IMR-90 (cell line): Measurements from ENCODE around the gene NEO1. TPM values are rescaled to one million over a fixed set of nuclear protein-coding genes. Genes with fewer than 3 reads are reported as not detected.

ENCODE experiments used
- ATAC-seq: fragments of 200-7000 bp; cut with Tn5 transposase; 2 replicates; pipeline ENCODE4 v1.9.1; 2020; ENCODE audit warnings: low read depth, mild to moderate bottlenecking, moderate library complexity
- BruUV-seq: library from RNA; stranded (reverse); fragments of 400-500 nt; replicated peaks from 2 replicates; lab custom pipeline; 2021; lab: Mats Ljungman, UMichigan
- CTCF ChIA-PET: fragments of 300-600 bp; formaldehyde crosslinking; extraction: SDS; loops from one replicate; lab custom pipeline; 2021; ENCODE audit warnings: antibody characterized with exemption; lab: Yijun Ruan, JAX
- POLR2A ChIA-PET: fragments of 300-600 bp; sonication (Branson Sonifier 250); formaldehyde crosslinking; loops from one replicate; lab custom pipeline; 2022; ENCODE audit warnings: antibody characterized with exemption; ENCODE audit not compliant: unreplicated experiment; lab: Charles Lee
- DNase-seq: peaks from one replicate; pipeline ENCODE4 v3.0.0; 2013
- H2AFZ ChIP-seq: replicated peaks from 2 replicates; pipeline ENCODE3; 2013; ENCODE audit warnings: low read length, mild to moderate bottlenecking; ENCODE audit not compliant: poor library complexity
- H2AK5ac ChIP-seq: 2 replicates; pipeline ENCODE4 v1.6.1; 2013; ENCODE audit warnings: low read depth, low read length, inconsistent platforms
- H2AK9ac ChIP-seq: replicated peaks from 2 replicates; pipeline ENCODE3; 2013; ENCODE audit warnings: mild to moderate bottlenecking, low read depth, low read length, moderate library complexity; ENCODE audit not compliant: poor library complexity
- H2BK120ac ChIP-seq: 2 replicates; pipeline ENCODE4 v1.6.1; 2013; ENCODE audit warnings: low read depth, low read length, inconsistent platforms
- H2BK15ac ChIP-seq: 3 replicates; pipeline ENCODE4 v1.6.1; 2013; ENCODE audit warnings: low read depth, low read length, inconsistent platforms
- H2BK20ac ChIP-seq: 2 replicates; pipeline ENCODE4 v1.6.1; 2013; ENCODE audit warnings: low read depth, mild to moderate bottlenecking, inconsistent platforms, low read length, moderate library complexity
- H2BK5ac ChIP-seq: 2 replicates; pipeline ENCODE4 v1.6.1; 2013; ENCODE audit warnings: mild to moderate bottlenecking, low read depth, low read length, inconsistent platforms; ENCODE audit not compliant: poor library complexity, severe bottlenecking
- H3K14ac ChIP-seq: replicated peaks from 2 replicates; pipeline ENCODE4 v1.6.1; 2013; ENCODE audit warnings: low read depth, low read length, inconsistent platforms
- H3K18ac ChIP-seq: 2 replicates; pipeline ENCODE4 v1.6.1; 2013; ENCODE audit warnings: low read depth, low read length, control low read depth
- H3K23ac ChIP-seq: 2 replicates; pipeline ENCODE4 v1.6.1; 2013; ENCODE audit warnings: low read depth, low read length, inconsistent platforms
- H3K27ac ChIP-seq: 2 replicates; pipeline ENCODE4 v1.5.1; 2013; ENCODE audit warnings: mild to moderate bottlenecking, control low read depth, low read length; ENCODE audit not compliant: insufficient read depth
- H3K27me3 ChIP-seq: 2 replicates; pipeline ENCODE4 v1.6.1; 2013; ENCODE audit warnings: low read length; ENCODE audit not compliant: control insufficient read depth, insufficient read depth
- H3K36me3 ChIP-seq: 2 replicates; pipeline ENCODE4 v1.6.1; 2013; ENCODE audit warnings: low read length, mixed read lengths; ENCODE audit not compliant: control insufficient read depth, insufficient read depth
- H3K4ac ChIP-seq: 2 replicates; pipeline ENCODE4 v1.6.1; 2013; ENCODE audit warnings: low read depth, low read length, inconsistent platforms
- H3K4me1 ChIP-seq: 2 replicates; pipeline ENCODE4 v1.6.1; 2013; ENCODE audit warnings: low read length, mixed read lengths; ENCODE audit not compliant: control insufficient read depth, insufficient read depth
- H3K4me2 ChIP-seq: 2 replicates; pipeline ENCODE4 v1.6.1; 2013; ENCODE audit warnings: low read depth, mild to moderate bottlenecking, control low read depth, low read length, moderate library complexity
- H3K4me3 ChIP-seq: 2 replicates; pipeline ENCODE4 v1.5.1; 2013; ENCODE audit warnings: low read depth, mild to moderate bottlenecking, control low read depth, low read length, moderate library complexity; ENCODE audit not compliant: insufficient read depth
- H3K56ac ChIP-seq: 2 replicates; pipeline ENCODE4 v1.6.1; 2013; ENCODE audit warnings: low read length, inconsistent platforms; ENCODE audit not compliant: insufficient read depth; ENCODE audit errors: extremely low read depth
- H3K79me1 ChIP-seq, 2 experiments: 2 replicates each; pipeline ENCODE4 v1.6.1; 2013; ENCODE audit warnings: low read length in 2 of 2, inconsistent platforms in 1 of 2, low read depth in 1 of 2
- H3K9ac ChIP-seq: 2 replicates; pipeline ENCODE4 v1.6.1; 2013; ENCODE audit warnings: low read depth, low read length, control low read depth
- H3K9me1 ChIP-seq: 2 replicates; pipeline ENCODE4 v1.6.1; 2013; ENCODE audit warnings: low read length, inconsistent platforms; ENCODE audit not compliant: insufficient read depth
- H3K9me3 ChIP-seq: 2 replicates; pipeline ENCODE4 v1.6.1; 2013; ENCODE audit warnings: low read length; ENCODE audit not compliant: control insufficient read depth, insufficient read depth
- H4K20me1 ChIP-seq: 2 replicates; pipeline ENCODE4 v1.6.1; 2013; ENCODE audit warnings: low read length, inconsistent platforms; ENCODE audit not compliant: insufficient read depth
- H4K5ac ChIP-seq: 2 replicates; pipeline ENCODE4 v1.6.1; 2013; ENCODE audit warnings: mild to moderate bottlenecking, low read depth, low read length, control low read depth
- H4K8ac ChIP-seq, 2 experiments: 2 replicates each; pipeline ENCODE4 v1.6.1; 2013; ENCODE audit warnings: low read depth in 2 of 2, low read length in 2 of 2, control low read depth in 1 of 2, inconsistent platforms in 1 of 2
- H4K91ac ChIP-seq: 2 replicates; pipeline ENCODE4 v1.6.1; 2013; ENCODE audit warnings: low read depth, low read length, inconsistent platforms; ENCODE audit not compliant: insufficient read depth
- MAZ ChIP-seq: IDR thresholded peaks from 2 replicates; pipeline ENCODE4 v1.6.1; 2012; ENCODE audit warnings: low read depth, mild to moderate bottlenecking, low read length, improper control_type of control experiment, moderate library complexity, borderline replicate concordance
- RFX5 ChIP-seq: IDR thresholded peaks from 2 replicates; pipeline ENCODE4 v1.8.0; 2012; ENCODE audit warnings: low read depth, mild to moderate bottlenecking, low read length, moderate library complexity
- WGBS, 2 experiments: methylation state at CpG; one replicate each; pipeline versions ENCODE4 v1.1.5 to v1.1.7; 2013; ENCODE audit warnings: missing lambda C conversion rate in 2 of 2; ENCODE audit not compliant: insufficient read length in 1 of 2; ENCODE audit errors: extremely low coverage in 2 of 2; 5-methylcytosine and 5-hydroxymethylcytosine counted together
- dilution Hi-C: fragments of 300-500 bp; cut with HindIII; formaldehyde crosslinking; loops from one replicate; pipeline ENCODE4 v1.14.3; 2018; ENCODE audit warnings: low sequenced_read_pairs; ENCODE audit not compliant: unreplicated experiment
- in situ Hi-C: fragments of 300-500 bp; cut with MboI; formaldehyde crosslinking; loops from 3 replicates; pipeline ENCODE4 v1.14.3; 2019; ENCODE audit warnings: low sequenced_read_pairs, inconsistent platforms, mixed read lengths
- intact Hi-C: fragments of 100-400 bp; cut with micrococcal nuclease; formaldehyde crosslinking; loops from 2 replicates; pipeline ENCODE4 v1.10.0; 2022
- polyA plus RNA-seq, 3 experiments: library from polyadenylated mRNA; depleted of rRNA; stranded (reverse); fragments of >200 nt; gene quantifications; 2 replicates each; pipeline ENCODE4 v1.2.3, GENCODE V29; 2012; ENCODE audit warnings: low replicate concordance in 1 of 3
- total RNA-seq: library from RNA; depleted of rRNA; stranded (reverse); fragments of >200 nt; gene quantifications from 2 replicates; pipeline ENCODE4 v1.2.3, GENCODE V29; 2012

NEO1 gene
- total and polyA plus RNA-seq, 2 of the 4 experiments (the other 2 are of a cell fraction), result 16.3 to 18.5 TPM

DNA sequence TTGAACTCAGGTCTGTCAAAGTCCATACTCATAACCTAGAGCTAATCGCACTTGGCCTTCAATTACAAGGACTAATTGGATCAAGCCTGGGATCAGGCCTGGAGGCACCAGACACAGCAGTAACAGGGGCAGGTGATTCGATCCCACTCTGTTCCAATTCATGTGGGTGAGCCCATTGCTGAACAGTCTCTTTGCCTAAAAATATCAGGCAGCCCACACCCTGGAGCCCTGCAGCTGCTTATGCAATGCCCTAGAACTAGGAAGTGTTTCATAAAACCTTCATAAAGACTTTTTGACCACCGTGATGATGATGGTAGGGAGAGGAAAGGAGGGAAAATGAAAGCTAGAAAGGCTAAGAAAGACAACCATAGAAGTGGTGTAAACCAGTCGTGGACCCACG lies 47.8 kb upstream of the NEO1 start:
- H3K27ac ChIP-seq, result no peak overlapping the region
- no peak overlapping the region for H3K56ac ChIP-seq
- no peaks in the 10 kb centered on the region for H3K9me3 ChIP-seq
- no peak overlapping the region for H2BK5ac ChIP-seq
- no TSS peak for BruUV-seq
- H3K27me3 ChIP-seq, result no peaks in the 10 kb centered on the region; the same call in 1 of the 2 replicates
- H3K79me1 ChIP-seq, result no peaks in the 10 kb centered on the region
- H4K5ac ChIP-seq, result no peak overlapping the region
- H4K20me1 ChIP-seq, result no peaks in the 10 kb centered on the region
- H3K4ac ChIP-seq, result peak overlapping the region; percentile 40; the same call in 1 of the 2 replicates
- no peaks in the 10 kb centered on the region for H3K36me3 ChIP-seq
- no peak overlapping the region for H3K9ac ChIP-seq
- H2AK5ac ChIP-seq, result peak overlapping the region; percentile 31; the same call in 1 of the 2 replicates
- no peak for TF ChIP-seq RFX5
- TF ChIP-seq MAZ, result no peak
- dilution Hi-C loops (no loop called here), intact Hi-C loops (loop anchor here (5.0 kb wide), 1 partner anchor 48 kb away; the partner anchor contains the start of gene NEO1), in situ Hi-C loops (no loop called here)
- DNase-seq (no peak), ATAC-seq (no peak)
- no peak overlapping the region for H3K23ac ChIP-seq
- H3K18ac ChIP-seq, result no peak overlapping the region
- ChIA-PET POLR2A (no interaction called here), CTCF (no interaction called here)
- H2AFZ ChIP-seq, result no peak overlapping the region
- H3K4me2 ChIP-seq, result no peak overlapping the region
- peak overlapping the region; percentile 78 for H2BK20ac ChIP-seq
- H3K9me1 ChIP-seq, result peaks cover 6% of the 10 kb centered on the region
- H3K4me1 ChIP-seq, result peaks cover 1% of the 10 kb centered on the region; the same call in 1 of the 2 replicates
- 93% methylated on average over 2 of the region's 5 CpGs; no CpG with 5 or more reads in 1 of the 2 experiments for WGBS, 2 experiments
- 0 out of 3 replicates have a peak overlapping the region, but pooled peaks have one; percentile 48 for H2BK15ac ChIP-seq
- no peak overlapping the region for H4K91ac ChIP-seq
- peak overlapping the region; percentile 42 for H2AK9ac ChIP-seq
- peak overlapping the region; percentile 68 for H2BK120ac ChIP-seq
- no peak overlapping the region for H3K4me3 ChIP-seq
- no peak overlapping the region for H4K8ac ChIP-seq
- H3K14ac ChIP-seq, result peak overlapping the region; percentile 31; the same call in 1 of the 2 replicates
